DOHH2 (cell line): ENCODE measurements around the gene APOL4.

Experiments used
- H3F3A ChIP-seq: fragments of 200-600 bp; sonication (generic), shearing (Covaris generic); 2 replicates; pipeline ENCODE4 v1.6.0; 2016; ENCODE audit warnings: antibody characterized with exemption, mild to moderate bottlenecking; ENCODE audit not compliant: control insufficient read depth, insufficient read depth
- H3K27ac ChIP-seq: fragments of 200-600 bp; sonication (generic); 2 replicates; pipeline ENCODE4 v1.5.1; 2014; ENCODE audit warnings: low read depth, mild to moderate bottlenecking, low read length, moderate library complexity
- H3K27me3 ChIP-seq: fragments of 200-600 bp; sonication (generic); 2 replicates; pipeline ENCODE4 v1.6.1; 2014; ENCODE audit warnings: mild to moderate bottlenecking, low read length, mixed read lengths; ENCODE audit not compliant: control insufficient read depth
- H3K36me3 ChIP-seq: fragments of 200-600 bp; sonication (generic); 2 replicates; pipeline ENCODE4 v1.6.1; 2014; ENCODE audit warnings: mild to moderate bottlenecking, low read length, moderate library complexity, mixed read lengths; ENCODE audit not compliant: control insufficient read depth
- H3K4me1 ChIP-seq: fragments of 200-600 bp; sonication (generic); 2 replicates; pipeline ENCODE4 v1.6.1; 2014; ENCODE audit warnings: mild to moderate bottlenecking, low read length, mixed read lengths; ENCODE audit not compliant: control insufficient read depth
- H3K4me2 ChIP-seq: fragments of 200-600 bp; sonication (generic); 2 replicates; pipeline ENCODE4 v1.6.0; 2014; ENCODE audit warnings: mild to moderate bottlenecking, low read length, moderate library complexity
- H3K4me3 ChIP-seq: fragments of 200-600 bp; sonication (generic); 2 replicates; pipeline ENCODE4 v1.5.1; 2014; ENCODE audit warnings: mild to moderate bottlenecking, low read length, mixed read lengths
- H3K79me2 ChIP-seq: fragments of 200-600 bp; sonication (generic); 2 replicates; pipeline ENCODE4 v1.6.1; 2014; ENCODE audit warnings: mild to moderate bottlenecking, low read length, mixed read lengths; ENCODE audit not compliant: control insufficient read depth
- H3K9me2 ChIP-seq: fragments of 200-600 bp; sonication (generic); replicated peaks from 2 replicates; pipeline ENCODE4 v1.6.1; 2014; ENCODE audit warnings: mild to moderate bottlenecking, low read length, mixed read lengths; ENCODE audit not compliant: control insufficient read depth
- H3K9me3 ChIP-seq: fragments of 200-600 bp; sonication (generic); 2 replicates; pipeline ENCODE4 v1.6.1; 2014; ENCODE audit warnings: antibody characterized with exemption, low read length, mixed read lengths; ENCODE audit not compliant: control insufficient read depth, insufficient read depth
- H4K20me1 ChIP-seq: fragments of 200-600 bp; sonication (generic); 2 replicates; pipeline ENCODE4 v1.6.0; 2014; ENCODE audit warnings: low read depth, mild to moderate bottlenecking, antibody characterized with exemption, low read length, moderate library complexity; ENCODE audit not compliant: control insufficient read depth, insufficient read depth
- CTCF ChIP-seq: fragments of 200-600 bp; sonication (generic); IDR thresholded peaks from one replicate; pipeline ENCODE4 v1.5.1; 2014; ENCODE audit warnings: antibody characterized with exemption, mild to moderate bottlenecking, low read depth, low read length; ENCODE audit not compliant: poor library complexity, severe bottlenecking
- EZH2phosphoT487 ChIP-seq: fragments of 200-600 bp; sonication (generic); IDR thresholded peaks from 2 replicates; pipeline ENCODE4 v1.6.1; 2017; ENCODE audit warnings: borderline replicate concordance, mild to moderate bottlenecking, antibody characterized with exemption, low read length, moderate library complexity, mixed read lengths

Gene APOL4

GRCh38 chr22:36197065-36197440 lies 4.6 kb downstream of the APOL4 start:
- no peak for TF ChIP-seq CTCF
- no peak for TF ChIP-seq EZH2phosphoT487
- Histone ChIP-seq H3K4me2 (peak overlapping the region; percentile 46), H3K4me3 (no peak overlapping the region), H3K27me3 (peaks cover 12% of the 10 kb centered on the region), H3K79me2 (no peaks in the 10 kb centered on the region), H3K36me3 (no peaks in the 10 kb centered on the region), H3K9me3 (no peaks in the 10 kb centered on the region), H3F3A (no peaks in the 10 kb centered on the region), H3K4me1 (peaks cover 14% of the 10 kb centered on the region), H4K20me1 (0 out of 2 replicates have a peak, but pooled peaks cover 4% of the 10 kb centered on the region), H3K27ac (no peak overlapping the region), H3K9me2 (no peaks in the 10 kb centered on the region)

GRCh38 chr22:36196254-36197064 lies 5.2 kb downstream of the APOL4 start:
- Histone ChIP-seq H4K20me1 (0 out of 2 replicates have a peak, but pooled peaks cover 4% of the 10 kb centered on the region), H3K4me3 (no peak overlapping the region), H3K27me3 (peaks cover 12% of the 10 kb centered on the region), H3K9me2 (no peaks in the 10 kb centered on the region), H3K36me3 (no peaks in the 10 kb centered on the region), H3K9me3 (no peaks in the 10 kb centered on the region), H3K27ac (no peak overlapping the region), H3K79me2 (no peaks in the 10 kb centered on the region), H3K4me1 (peaks cover 14% of the 10 kb centered on the region), H3F3A (no peaks in the 10 kb centered on the region), H3K4me2 (peak overlapping the region; percentile 46)
- TF ChIP-seq EZH2phosphoT487 (no peak), CTCF (no peak)

- peaks cover 14% of the 10 kb centered on the region for H3K4me1 ChIP-seq
- H3K79me2 ChIP-seq: no peaks in the 10 kb centered on the region
- no peak overlapping the region for H3K4me2 ChIP-seq
- H3K9me2 ChIP-seq: no peaks in the 10 kb centered on the region
- H3K4me3 ChIP-seq: no peak overlapping the region
- TF ChIP-seq EZH2phosphoT487: no peak
- peak; percentile 69 for TF ChIP-seq CTCF
- no peaks in the 10 kb centered on the region for H3F3A ChIP-seq
- no peaks in the 10 kb centered on the region for H3K36me3 ChIP-seq
- H4K20me1 ChIP-seq: 0 out of 2 replicates have a peak, but pooled peaks cover 4% of the 10 kb centered on the region
- H3K9me3 ChIP-seq: no peaks in the 10 kb centered on the region
- peaks cover 12% of the 10 kb centered on the region for H3K27me3 ChIP-seq
- no peak overlapping the region for H3K27ac ChIP-seq
Measured at GRCh38 chr22:36194971-36195370, 6.6 kb downstream of the APOL4 start.
